WERI-Rb-1 (cell line): ENCODE measurements around the gene SCYGR1.

Source experiments
- DNase-seq: peaks from one replicate; pipeline ENCODE4 v3.0.0-alpha.2; 2020
- H3K27ac ChIP-seq: fragments of 250-450 bp; sonication (Bioruptor Pico); 2 replicates; pipeline ENCODE4 v1.5.1; 2020; ENCODE audit warnings: mild to moderate bottlenecking, moderate library complexity
- H3K27me3 ChIP-seq: fragments of 250-450 bp; sonication (Bioruptor Pico); 2 replicates; pipeline ENCODE4 v1.5.1; 2021; ENCODE audit warnings: mild to moderate bottlenecking, low read depth, moderate library complexity; ENCODE audit not compliant: insufficient read depth, severe bottlenecking
- H3K36me3 ChIP-seq: fragments of 250-450 bp; sonication (Bioruptor Pico); 2 replicates; pipeline ENCODE4 v1.5.1; 2020; ENCODE audit warnings: mild to moderate bottlenecking, moderate library complexity
- H3K4me3 ChIP-seq: 2 replicates; pipeline ENCODE4 v1.5.1; 2011; ENCODE audit warnings: low read depth, mild to moderate bottlenecking, control low read depth, low read length
- H3K9me3 ChIP-seq: fragments of 250-450 bp; sonication (Bioruptor Pico); 2 replicates; pipeline ENCODE4 v1.5.1; 2021; ENCODE audit warnings: mild to moderate bottlenecking, moderate library complexity; ENCODE audit not compliant: severe bottlenecking
- CTCF ChIP-seq: IDR thresholded peaks from 2 replicates; pipeline ENCODE4 v1.5.1; 2011; ENCODE audit warnings: low read depth, mild to moderate bottlenecking, control low read depth, inconsistent platforms, low read length

Gene SCYGR1

GRCh38 chr2:227420087-227421052, 32.6 kb upstream of the SCYGR1 start:
- TF ChIP-seq CTCF, result no peak
- H3K27ac ChIP-seq, result no peak overlapping the region
- no peaks in the 10 kb centered on the region for H3K27me3 ChIP-seq
- H3K4me3 ChIP-seq, result no peak overlapping the region
- H3K36me3 ChIP-seq, result no peaks in the 10 kb centered on the region
- DNase-seq, result no peak
- no peaks in the 10 kb centered on the region for H3K9me3 ChIP-seq

- Histone ChIP-seq H3K27me3 (no peaks in the 10 kb centered on the region), H3K4me3 (no peak overlapping the region), H3K27ac (no peak overlapping the region), H3K36me3 (no peaks in the 10 kb centered on the region), H3K9me3 (no peaks in the 10 kb centered on the region)
- no peak for DNase-seq
- no peak for TF ChIP-seq CTCF
Measured at GRCh38 chr2:227416701-227417100, 29.0 kb upstream of the SCYGR1 start.

- no peak for TF ChIP-seq CTCF
- Histone ChIP-seq H3K4me3 (no peak overlapping the region), H3K9me3 (no peaks in the 10 kb centered on the region), H3K27me3 (no peaks in the 10 kb centered on the region), H3K36me3 (no peaks in the 10 kb centered on the region), H3K27ac (no peak overlapping the region)
- DNase-seq, result no peak
Measured at GRCh38 chr2:227415538-227416424, 28.0 kb upstream of the SCYGR1 start.

GRCh38 chr2:227414846-227415245, 27.1 kb upstream of the SCYGR1 start:
- H3K4me3 ChIP-seq, result no peak overlapping the region
- H3K27me3 ChIP-seq, result no peaks in the 10 kb centered on the region
- DNase-seq, result no peak
- no peaks in the 10 kb centered on the region for H3K36me3 ChIP-seq
- no peak overlapping the region for H3K27ac ChIP-seq
- H3K9me3 ChIP-seq, result no peaks in the 10 kb centered on the region
- TF ChIP-seq CTCF, result no peak

GRCh38 chr2:227413371-227413770, 25.6 kb upstream of the SCYGR1 start:
- no peaks in the 10 kb centered on the region for H3K9me3 ChIP-seq
- H3K27me3 ChIP-seq, result no peaks in the 10 kb centered on the region
- no peak overlapping the region for H3K4me3 ChIP-seq
- TF ChIP-seq CTCF, result no peak
- H3K27ac ChIP-seq, result no peak overlapping the region
- no peak for DNase-seq
- no peaks in the 10 kb centered on the region for H3K36me3 ChIP-seq
